Mucosa of descending colon (tissue), 3 donors: ENCODE results near the gene BGN. TPM values are rescaled to one million over a fixed set of nuclear protein-coding genes. Genes with fewer than 3 reads are reported as not detected.

ENCODE experiments used
- ATAC-seq: fragments of 200-7000 bp; cut with Tn5 transposase; one replicate; pipeline ENCODE4 v1.9.1; 2020; ENCODE audit warnings: mild to moderate bottlenecking, moderate library complexity
- DNase-seq, 3 donors: peaks; one replicate each; pipeline ENCODE4 v3.0.0-alpha.2; 2020
- H3K36me3 ChIP-seq: fragments of 200-600 bp; one replicate; pipeline ENCODE4 v1.8.0; 2021; ENCODE audit warnings: low read depth, mild to moderate bottlenecking
- H3K4me1 ChIP-seq: fragments of 200-600 bp; one replicate; pipeline ENCODE4 v1.8.0; 2021; ENCODE audit warnings: low read depth, mild to moderate bottlenecking
- H3K4me3 ChIP-seq: fragments of 200-600 bp; one replicate; pipeline ENCODE4 v1.8.0; 2021; ENCODE audit warnings: mild to moderate bottlenecking
- H3K9me3 ChIP-seq: fragments of 200-600 bp; one replicate; pipeline ENCODE4 v1.8.0; 2021; ENCODE audit warnings: mild to moderate bottlenecking
- intact Hi-C, 2 donors: fragments of 100-400 bp; cut with DNase I in 1 of 2; cut with micrococcal nuclease in 1 of 2; formaldehyde crosslinking; loops; one replicate each; pipeline versions ENCODE4 v1.11.0 to v1.11.1; 2022; cut with DNase I, micrococcal nuclease
- total RNA-seq, 3 donors: library from RNA; stranded (reverse); fragmentation: NEBNext Ultra II Directional in 2 of 3; extraction: Animal tissue kit (Norgen Biotek cat#: 25700) in 2 of 3; gene quantifications; one replicate each; pipeline versions ENCODE4 v1.2.1 to v1.2.4, GENCODE V29; 2021 to 2023
- TF ChIP-seq, protein P1 (sequence below): fragments of 200-600 bp; IDR thresholded peaks from one replicate; pipeline ENCODE4 v1.8.0; 2022; ENCODE audit warnings: antibody characterized with exemption, mild to moderate bottlenecking
- donor health status: DM: no; HTN: no; CAD: no; lungs with moderate emphysema.
- donor health status: DM: no; HTN: no; CAD: no.
- donor health status: DM: no; HTN: yes; CAD: no.

The BGN gene
- total RNA-seq, 3 donors from 2014 or later, result 3.5 to 21.8 (median 10.1) TPM

DNA sequence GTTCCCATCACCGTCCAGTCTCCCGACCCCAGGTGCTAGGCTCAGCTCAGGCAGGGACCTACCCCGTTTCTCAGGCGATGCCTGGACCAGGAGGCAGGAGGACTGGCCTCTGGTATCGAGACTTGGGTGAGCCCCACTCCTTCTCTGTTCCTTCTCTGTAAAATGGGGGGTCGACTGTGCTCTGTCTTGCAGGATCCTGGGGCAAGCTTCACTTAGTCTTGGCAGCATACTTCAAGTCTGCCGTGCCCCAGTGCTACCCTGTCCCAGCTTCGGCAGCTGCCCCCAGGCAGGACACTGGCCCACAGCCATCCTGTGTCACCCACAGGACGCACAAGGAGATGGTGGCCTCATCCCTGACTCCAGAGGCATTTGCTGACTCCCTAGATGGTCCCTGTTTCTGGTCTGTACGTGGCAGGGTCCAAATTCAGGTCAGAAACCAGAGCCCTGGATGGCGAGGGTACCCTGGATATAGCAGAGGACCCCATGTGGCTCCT is 17.4 kb upstream of the BGN start:
- no peaks in the 10 kb centered on the region for H3K9me3 ChIP-seq
- TF ChIP-seq, protein P1, sequence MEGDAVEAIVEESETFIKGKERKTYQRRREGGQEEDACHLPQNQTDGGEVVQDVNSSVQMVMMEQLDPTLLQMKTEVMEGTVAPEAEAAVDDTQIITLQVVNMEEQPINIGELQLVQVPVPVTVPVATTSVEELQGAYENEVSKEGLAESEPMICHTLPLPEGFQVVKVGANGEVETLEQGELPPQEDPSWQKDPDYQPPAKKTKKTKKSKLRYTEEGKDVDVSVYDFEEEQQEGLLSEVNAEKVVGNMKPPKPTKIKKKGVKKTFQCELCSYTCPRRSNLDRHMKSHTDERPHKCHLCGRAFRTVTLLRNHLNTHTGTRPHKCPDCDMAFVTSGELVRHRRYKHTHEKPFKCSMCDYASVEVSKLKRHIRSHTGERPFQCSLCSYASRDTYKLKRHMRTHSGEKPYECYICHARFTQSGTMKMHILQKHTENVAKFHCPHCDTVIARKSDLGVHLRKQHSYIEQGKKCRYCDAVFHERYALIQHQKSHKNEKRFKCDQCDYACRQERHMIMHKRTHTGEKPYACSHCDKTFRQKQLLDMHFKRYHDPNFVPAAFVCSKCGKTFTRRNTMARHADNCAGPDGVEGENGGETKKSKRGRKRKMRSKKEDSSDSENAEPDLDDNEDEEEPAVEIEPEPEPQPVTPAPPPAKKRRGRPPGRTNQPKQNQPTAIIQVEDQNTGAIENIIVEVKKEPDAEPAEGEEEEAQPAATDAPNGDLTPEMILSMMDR, result no peak
- intact Hi-C loops, result no loop called here
- no peak for ATAC-seq
- no peaks in the 10 kb centered on the region for H3K4me1 ChIP-seq
- H3K4me3 ChIP-seq, result no peak overlapping the region
- DNase-seq, result no peak
- H3K36me3 ChIP-seq, result no peaks in the 10 kb centered on the region

DNA sequence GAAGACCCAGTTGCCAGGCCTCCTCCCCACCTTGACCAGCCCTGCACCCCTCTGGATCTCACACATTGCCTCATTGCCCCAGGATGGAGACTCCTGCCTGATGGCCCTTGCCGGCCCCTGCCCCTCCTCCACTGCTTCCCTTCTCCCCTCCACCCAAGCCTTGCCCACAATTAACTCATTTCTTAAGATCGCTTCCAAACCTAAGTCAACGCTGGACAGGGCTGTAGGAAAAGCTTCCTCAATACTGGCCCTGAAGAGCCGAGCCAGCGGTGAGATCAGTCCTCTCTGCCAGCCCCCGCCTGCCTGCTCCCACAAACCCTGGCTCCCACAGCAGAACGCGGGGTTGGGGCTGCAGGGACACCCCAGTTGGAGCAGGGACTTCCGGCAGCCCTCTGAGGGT is 16.9 kb upstream of the BGN start:
- no peak for DNase-seq
- Histone ChIP-seq H3K9me3 (no peaks in the 10 kb centered on the region), H3K4me1 (no peaks in the 10 kb centered on the region), H3K36me3 (no peaks in the 10 kb centered on the region), H3K4me3 (no peak overlapping the region)
- intact Hi-C loops, result no loop called here
- TF ChIP-seq, protein P1, result no peak
- no peak for ATAC-seq

DNA sequence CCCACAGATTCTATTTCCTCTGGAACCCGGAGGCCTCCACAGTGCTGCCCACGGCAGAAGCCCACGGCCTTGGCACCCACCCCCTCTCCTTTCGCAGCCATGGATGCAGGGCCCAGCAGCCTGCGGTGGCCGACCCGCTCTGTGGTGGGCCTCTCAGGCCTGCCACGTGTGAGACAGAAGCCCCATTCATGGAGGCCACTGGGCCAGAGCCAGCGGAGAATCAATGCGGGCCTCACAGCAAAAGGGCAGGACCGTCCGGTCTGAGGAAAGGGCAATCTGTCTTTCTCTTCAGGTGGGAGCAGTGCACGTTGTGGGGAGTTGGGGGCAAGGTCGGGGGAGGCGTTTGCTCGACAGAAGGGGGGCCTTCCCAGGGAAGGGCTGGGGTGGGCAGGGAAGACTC is 16.0 kb upstream of the BGN start:
- no peak overlapping the region for H3K4me3 ChIP-seq
- no peaks in the 10 kb centered on the region for H3K9me3 ChIP-seq
- no peaks in the 10 kb centered on the region for H3K4me1 ChIP-seq
- no peaks in the 10 kb centered on the region for H3K36me3 ChIP-seq
- no peak for DNase-seq
- intact Hi-C loops, result no loop called here
- TF ChIP-seq, protein P1, result no peak
- no peak for ATAC-seq

DNA sequence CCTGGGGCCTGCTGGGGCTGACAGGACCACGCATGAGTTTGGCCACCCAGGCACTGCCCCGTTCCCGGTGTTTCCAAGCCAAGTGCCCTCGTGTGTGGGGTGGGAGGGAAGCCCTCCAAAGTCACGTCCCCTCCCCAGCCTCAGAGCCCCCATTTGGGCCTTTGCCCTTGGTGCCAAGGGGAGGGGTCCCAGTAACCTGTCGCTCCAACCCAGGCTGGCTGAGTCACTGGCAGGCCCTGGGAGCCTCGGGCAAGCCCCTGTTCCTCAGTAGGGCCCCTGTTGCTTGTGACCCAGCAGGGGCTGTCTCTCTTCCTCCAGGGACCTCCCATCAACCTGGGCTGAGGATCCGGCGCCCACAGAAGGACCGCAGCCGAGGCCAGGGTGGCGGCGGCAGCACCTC is 13.7 kb upstream of the BGN start:
- H3K4me3 ChIP-seq, result no peak overlapping the region
- no peak for DNase-seq
- H3K4me1 ChIP-seq, result no peaks in the 10 kb centered on the region
- intact Hi-C loops, result no loop called here
- ATAC-seq, result no peak
- TF ChIP-seq, protein P1, result no peak
- H3K9me3 ChIP-seq, result no peaks in the 10 kb centered on the region
- no peaks in the 10 kb centered on the region for H3K36me3 ChIP-seq

DNA sequence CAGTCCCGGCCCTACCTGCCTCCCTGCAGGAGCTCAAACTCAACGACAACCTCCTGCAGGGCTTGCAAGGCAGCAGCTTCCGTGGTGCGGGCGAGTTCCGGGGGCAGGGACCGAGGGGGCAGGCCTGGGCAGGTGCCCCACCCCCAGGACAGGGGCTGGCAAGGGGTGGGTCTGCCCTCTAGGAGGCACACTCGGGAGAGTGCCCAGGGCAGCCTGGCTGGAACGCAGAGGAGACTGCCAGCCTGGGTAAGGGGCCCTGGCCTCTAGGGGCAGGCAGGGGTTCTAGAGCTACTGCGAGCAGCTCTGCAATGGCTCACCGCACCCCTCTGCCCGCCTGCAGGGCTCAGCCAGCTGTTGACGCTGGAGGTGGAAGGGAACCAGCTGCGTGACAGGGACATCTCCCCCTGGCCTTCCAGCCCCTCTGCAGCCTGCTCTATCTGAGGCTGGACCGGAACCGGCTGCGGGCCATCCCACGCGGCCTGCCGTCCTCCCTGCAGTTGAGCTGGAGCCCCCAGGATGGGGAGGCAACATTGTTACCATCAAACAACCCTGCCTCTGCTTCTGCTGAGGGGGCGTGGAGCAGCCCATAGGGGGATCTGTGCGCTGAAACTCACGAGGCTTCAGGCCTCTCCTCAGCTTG is 12.3 kb upstream of the BGN start:
- intact Hi-C loops, result no loop called here
- ATAC-seq, result no peak
- Histone ChIP-seq H3K9me3 (no peaks in the 10 kb centered on the region), H3K4me3 (no peak overlapping the region), H3K4me1 (no peaks in the 10 kb centered on the region), H3K36me3 (no peaks in the 10 kb centered on the region)
- no peak for DNase-seq
- TF ChIP-seq, protein P1, result no peak
